PC-9 (cell line): ENCODE results near the gene EYS. TPM values are rescaled to one million over a fixed set of nuclear protein-coding genes. Genes with fewer than 3 reads are reported as not detected.

Experiments
- BruUV-seq: library from RNA; stranded (reverse); fragments of 400-500 nt; replicated peaks from 2 replicates; lab custom pipeline; 2021; lab: Mats Ljungman, UMichigan
- CTCF ChIA-PET: fragments of 300-600 bp; sonication (Branson Sonifier 250); formaldehyde crosslinking; loops from one replicate; lab custom pipeline; 2022; ENCODE audit warnings: antibody characterized with exemption; lab: Charles Lee
- POLR2A ChIA-PET: fragments of 300-600 bp; sonication (Branson Sonifier 250); formaldehyde crosslinking; loops from one replicate; lab custom pipeline; 2022; ENCODE audit warnings: antibody characterized with exemption; ENCODE audit not compliant: unreplicated experiment; lab: Charles Lee
- DNase-seq, 2 experiments: peaks; one replicate each; pipeline versions ENCODE4 v3.0.0 to v3.0.0-alpha.2; 2015 to 2022; ENCODE audit warnings: mixed read lengths in 1 of 2
- H2AFZ ChIP-seq: fragments of 200-600 bp; sonication (generic); 2 replicates; pipeline ENCODE4 v1.8.1; 2017; ENCODE audit warnings: antibody characterized with exemption
- H3F3A ChIP-seq: fragments of 200-600 bp; sonication (generic); 2 replicates; pipeline ENCODE4 v1.8.1; 2017; ENCODE audit warnings: antibody characterized with exemption, mild to moderate bottlenecking, low read depth; ENCODE audit not compliant: insufficient read depth
- H3K27ac ChIP-seq: fragments of 200-600 bp; sonication (generic); 2 replicates; pipeline ENCODE4 v1.6.1; 2016; ENCODE audit warnings: mixed run types
- H3K27me3 ChIP-seq: fragments of 200-600 bp; sonication (generic); 2 replicates; pipeline ENCODE4 v1.6.1; 2016; ENCODE audit warnings: low read depth, mixed run types; ENCODE audit not compliant: insufficient read depth
- H3K36me3 ChIP-seq: fragments of 200-600 bp; sonication (generic); 2 replicates; pipeline ENCODE4 v1.6.1; 2016; ENCODE audit warnings: low read depth, mixed run types
- H3K4me1 ChIP-seq: fragments of 200-600 bp; sonication (generic); replicated peaks from 2 replicates; pipeline ENCODE4 v1.6.1; 2016; ENCODE audit warnings: mixed run types; ENCODE audit not compliant: insufficient read depth
- H3K4me2 ChIP-seq: fragments of 200-600 bp; sonication (generic); 2 replicates; pipeline ENCODE4 v1.6.1; 2017; ENCODE audit warnings: mixed run types
- H3K4me3 ChIP-seq: fragments of 200-600 bp; sonication (generic); 2 replicates; pipeline ENCODE4 v1.6.1; 2016; ENCODE audit warnings: mixed run types
- H3K79me2 ChIP-seq: fragments of 200-600 bp; sonication (generic); 2 replicates; pipeline ENCODE4 v1.6.1; 2017; ENCODE audit warnings: low read depth, mixed run types
- H3K9me2 ChIP-seq: fragments of 200-600 bp; sonication (generic); 2 replicates; pipeline ENCODE4 v1.8.1; 2017; ENCODE audit warnings: mild to moderate bottlenecking; ENCODE audit not compliant: insufficient read depth
- H3K9me3 ChIP-seq: fragments of 200-600 bp; sonication (generic); 2 replicates; pipeline ENCODE4 v1.8.1; 2016; ENCODE audit warnings: low read depth; ENCODE audit not compliant: insufficient read depth
- H4K20me1 ChIP-seq: fragments of 200-600 bp; sonication (generic); 2 replicates; pipeline ENCODE4 v1.8.1; 2017; ENCODE audit not compliant: insufficient read depth
- EZH2 ChIP-seq: fragments of 200-600 bp; sonication (generic); IDR thresholded peaks from 2 replicates; pipeline ENCODE4 v1.8.0; 2017; ENCODE audit warnings: antibody characterized with exemption, low read depth
- intact Hi-C: fragments of 100-400 bp; cut with micrococcal nuclease; formaldehyde crosslinking; loops from one replicate; pipeline ENCODE4 v1.10.0; 2022; ENCODE audit not compliant: unreplicated experiment
- total RNA-seq: library from RNA; stranded (reverse); gene quantifications from 2 replicates; pipeline ENCODE4 v1.2.3, GENCODE V29; 2021
- TF ChIP-seq, protein P1 (sequence below): fragments of 200-600 bp; sonication (generic); conservative IDR thresholded peaks from 2 replicates; pipeline ENCODE4 v1.6.1; 2017; ENCODE audit warnings: mixed run types, antibody characterized with exemption, mild to moderate bottlenecking, moderate library complexity

Gene EYS
- total RNA-seq, 1 experiment from 2014 or later, result not detected

DNA sequence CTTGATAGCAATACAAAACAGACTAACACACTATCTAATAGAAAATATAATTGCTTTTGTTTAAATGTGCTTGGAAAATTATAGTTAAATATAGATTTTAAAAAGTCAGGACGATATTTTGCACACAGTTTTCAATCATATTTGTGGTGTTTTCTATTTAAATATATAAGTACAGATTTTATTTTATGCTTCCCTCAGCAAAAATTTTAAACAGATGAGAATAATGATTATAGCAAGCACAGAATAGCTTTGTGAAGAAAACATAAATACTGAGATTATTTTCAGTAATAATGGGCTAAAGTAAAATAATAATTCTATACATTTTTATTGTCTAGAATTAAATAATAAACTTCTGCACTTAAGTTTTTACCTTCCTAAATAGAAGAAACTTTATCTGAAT lies 1262.0 kb downstream of the EYS start:
- Histone ChIP-seq H3F3A (no peaks in the 10 kb centered on the region), H3K9me2 (no peaks in the 10 kb centered on the region), H3K4me1 (no peaks in the 10 kb centered on the region), H2AFZ (no peak overlapping the region), H3K4me3 (no peak overlapping the region), H3K79me2 (no peaks in the 10 kb centered on the region), H3K27ac (no peak overlapping the region), H3K36me3 (no peaks in the 10 kb centered on the region), H3K9me3 (no peaks in the 10 kb centered on the region), H3K4me2 (no peak overlapping the region), H4K20me1 (no peaks in the 10 kb centered on the region), H3K27me3 (no peaks in the 10 kb centered on the region)
- TF ChIP-seq, protein P1, sequence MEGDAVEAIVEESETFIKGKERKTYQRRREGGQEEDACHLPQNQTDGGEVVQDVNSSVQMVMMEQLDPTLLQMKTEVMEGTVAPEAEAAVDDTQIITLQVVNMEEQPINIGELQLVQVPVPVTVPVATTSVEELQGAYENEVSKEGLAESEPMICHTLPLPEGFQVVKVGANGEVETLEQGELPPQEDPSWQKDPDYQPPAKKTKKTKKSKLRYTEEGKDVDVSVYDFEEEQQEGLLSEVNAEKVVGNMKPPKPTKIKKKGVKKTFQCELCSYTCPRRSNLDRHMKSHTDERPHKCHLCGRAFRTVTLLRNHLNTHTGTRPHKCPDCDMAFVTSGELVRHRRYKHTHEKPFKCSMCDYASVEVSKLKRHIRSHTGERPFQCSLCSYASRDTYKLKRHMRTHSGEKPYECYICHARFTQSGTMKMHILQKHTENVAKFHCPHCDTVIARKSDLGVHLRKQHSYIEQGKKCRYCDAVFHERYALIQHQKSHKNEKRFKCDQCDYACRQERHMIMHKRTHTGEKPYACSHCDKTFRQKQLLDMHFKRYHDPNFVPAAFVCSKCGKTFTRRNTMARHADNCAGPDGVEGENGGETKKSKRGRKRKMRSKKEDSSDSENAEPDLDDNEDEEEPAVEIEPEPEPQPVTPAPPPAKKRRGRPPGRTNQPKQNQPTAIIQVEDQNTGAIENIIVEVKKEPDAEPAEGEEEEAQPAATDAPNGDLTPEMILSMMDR, result no peak
- TF ChIP-seq EZH2, result no peak
- intact Hi-C loops, result no loop called here
- ChIA-PET CTCF (no interaction called here), POLR2A (no interaction called here)
- no peak for DNase-seq
- no TSS peak for BruUV-seq

GRCh38 chr6:64439274-64439673 lies 1267.8 kb downstream of the EYS start:
- POLR2A ChIA-PET, result no interaction called here
- Histone ChIP-seq H3K79me2 (no peaks in the 10 kb centered on the region), H3K4me1 (no peaks in the 10 kb centered on the region), H3K4me2 (no peak overlapping the region), H3K4me3 (no peak overlapping the region), H3K9me2 (no peaks in the 10 kb centered on the region), H4K20me1 (no peaks in the 10 kb centered on the region), H3K27ac (no peak overlapping the region), H3K27me3 (no peaks in the 10 kb centered on the region), H3F3A (no peaks in the 10 kb centered on the region), H2AFZ (no peak overlapping the region), H3K9me3 (no peaks in the 10 kb centered on the region), H3K36me3 (no peaks in the 10 kb centered on the region)
- DNase-seq, result no peak
- intact Hi-C loops, result no loop called here
- CTCF ChIA-PET, result no interaction called here
- BruUV-seq, result no TSS peak
- TF ChIP-seq, protein P1, result no peak
- TF ChIP-seq EZH2, result no peak

DNA sequence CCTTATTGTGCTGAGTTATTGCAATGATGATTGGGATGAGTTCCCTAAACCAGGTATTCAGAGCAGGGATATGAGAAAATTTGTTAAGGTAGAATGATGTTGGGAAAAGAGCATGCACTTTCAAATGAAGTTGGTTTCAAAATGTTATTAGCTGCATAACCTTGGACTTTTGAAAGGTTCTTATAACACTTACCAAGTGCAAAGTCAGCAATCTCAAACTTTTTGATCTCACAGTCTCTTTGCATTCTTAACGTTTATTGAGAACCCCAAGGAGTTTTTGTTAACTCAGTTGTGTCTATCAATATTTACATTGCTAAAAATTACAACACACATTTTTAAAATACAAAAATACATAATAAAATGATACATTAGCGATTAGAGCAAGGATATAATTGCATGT lies 1269.0 kb downstream of the EYS start:
- H3F3A ChIP-seq, result no peaks in the 10 kb centered on the region
- H2AFZ ChIP-seq, result no peak overlapping the region
- H3K9me2 ChIP-seq, result no peaks in the 10 kb centered on the region
- no peaks in the 10 kb centered on the region for H3K9me3 ChIP-seq
- H3K4me2 ChIP-seq, result no peak overlapping the region
- intact Hi-C loops, result no loop called here
- H3K27ac ChIP-seq, result no peak overlapping the region
- DNase-seq, result no peak
- H3K27me3 ChIP-seq, result no peaks in the 10 kb centered on the region
- no peaks in the 10 kb centered on the region for H3K79me2 ChIP-seq
- H3K36me3 ChIP-seq, result no peaks in the 10 kb centered on the region
- no TSS peak for BruUV-seq
- TF ChIP-seq, protein P1, result no peak
- TF ChIP-seq EZH2, result no peak
- ChIA-PET CTCF (no interaction called here), POLR2A (no interaction called here)
- no peak overlapping the region for H3K4me3 ChIP-seq
- H3K4me1 ChIP-seq, result no peaks in the 10 kb centered on the region
- H4K20me1 ChIP-seq, result no peaks in the 10 kb centered on the region
